HuH-7 (cell line): ENCODE measurements around the gene ZBTB16.

Source experiments
- DNase-seq: peaks from one replicate; pipeline ENCODE4 v3.0.0; 2011; ENCODE audit warnings: low spot score

The ZBTB16 gene

GRCh38 chr11:114153224-114153623, 93.7 kb downstream of the ZBTB16 start:
- no peak for DNase-seq

- peak; percentile 51 for DNase-seq
Observed at GRCh38 chr11:114154271-114155047, 94.9 kb downstream of the ZBTB16 start.

- DNase-seq: no peak
Observed at GRCh38 chr11:114155116-114155515, 95.6 kb downstream of the ZBTB16 start.

DNA sequence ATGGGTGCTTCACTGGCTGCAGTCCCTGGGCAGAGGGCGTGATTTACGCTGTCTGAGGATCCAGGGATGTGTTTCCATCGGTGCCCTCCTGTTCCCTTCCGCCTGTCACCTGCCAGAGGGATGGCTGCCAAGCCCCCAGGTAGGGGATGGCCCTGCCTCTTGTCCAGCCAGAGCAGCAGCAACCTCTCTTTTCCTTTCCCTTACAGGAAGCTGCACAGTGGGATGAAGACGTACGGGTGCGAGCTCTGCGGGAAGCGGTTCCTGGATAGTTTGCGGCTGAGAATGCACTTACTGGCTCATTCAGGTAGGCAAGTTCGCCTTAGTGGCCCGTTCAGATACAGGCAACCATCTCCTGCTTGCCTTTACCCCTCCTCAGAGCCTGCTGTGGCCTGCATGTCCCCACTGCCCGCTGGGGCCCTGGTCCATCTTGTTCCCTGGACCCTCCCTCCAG, 96.6 kb downstream of the ZBTB16 start:
- no peak for DNase-seq

DNA sequence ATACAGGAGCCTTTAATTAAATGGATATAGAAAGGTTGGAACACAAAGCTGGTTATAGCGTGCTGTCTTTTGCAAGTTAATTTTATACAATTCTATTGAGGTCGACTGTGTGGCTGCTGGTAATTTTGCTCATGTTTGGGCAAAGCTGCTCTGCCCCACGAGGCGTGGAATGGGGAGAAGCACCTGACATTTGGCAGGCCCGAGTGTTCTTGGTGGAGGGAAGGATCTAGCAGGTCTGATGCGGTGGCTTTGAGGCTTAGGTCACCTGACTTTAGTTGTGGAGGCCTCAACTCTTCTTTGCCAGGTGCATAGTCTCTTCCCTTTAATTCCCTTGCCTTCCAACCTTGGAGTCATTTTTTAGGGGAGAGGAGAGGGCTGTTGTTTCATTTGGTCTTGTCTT, 97.3 kb downstream of the ZBTB16 start:
- DNase-seq: no peak

GRCh38 chr11:114157476-114158050, 98.1 kb downstream of the ZBTB16 start:
- no peak for DNase-seq

DNA sequence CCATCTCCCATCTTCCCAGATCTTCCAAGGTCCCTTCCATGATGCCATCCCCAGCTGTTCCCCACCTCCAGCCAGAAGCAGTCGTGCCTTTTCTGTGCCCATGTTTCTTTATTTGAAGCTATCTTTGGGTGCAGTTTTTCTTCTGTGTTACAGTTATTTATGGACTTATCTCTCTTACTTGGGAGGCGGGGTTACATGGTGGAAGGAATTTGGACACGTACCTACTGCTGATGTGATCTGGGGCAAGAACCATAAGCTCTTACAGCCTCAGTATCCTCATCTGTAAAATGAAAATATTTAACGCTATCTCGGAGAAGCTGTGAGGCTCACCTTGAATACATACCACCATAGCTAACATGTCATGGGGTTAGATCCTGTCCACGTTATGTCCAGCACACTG, 98.9 kb downstream of the ZBTB16 start:
- DNase-seq: no peak

GRCh38 chr11:114158886-114159285, 99.4 kb downstream of the ZBTB16 start:
- DNase-seq: no peak

DNA sequence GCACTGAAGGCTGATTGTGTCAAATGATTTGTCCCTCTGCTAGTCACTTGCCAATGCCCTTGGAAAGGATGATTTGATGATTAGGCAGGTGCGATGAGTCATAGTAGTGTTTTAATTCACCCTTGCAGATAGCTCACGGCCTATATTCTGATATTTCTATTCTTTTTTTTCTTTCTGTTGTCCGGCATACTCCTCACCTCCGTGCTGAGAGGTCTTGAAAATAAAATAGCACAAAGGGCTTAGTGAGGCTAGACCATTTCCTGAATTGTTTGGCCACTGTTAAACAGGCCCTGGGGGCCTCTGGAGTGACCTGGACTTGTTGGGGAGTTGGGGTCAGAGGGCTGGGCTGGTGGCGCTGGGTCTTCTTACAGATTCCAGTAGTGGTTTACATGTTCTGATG, 99.8 kb downstream of the ZBTB16 start:
- no peak for DNase-seq

DNA sequence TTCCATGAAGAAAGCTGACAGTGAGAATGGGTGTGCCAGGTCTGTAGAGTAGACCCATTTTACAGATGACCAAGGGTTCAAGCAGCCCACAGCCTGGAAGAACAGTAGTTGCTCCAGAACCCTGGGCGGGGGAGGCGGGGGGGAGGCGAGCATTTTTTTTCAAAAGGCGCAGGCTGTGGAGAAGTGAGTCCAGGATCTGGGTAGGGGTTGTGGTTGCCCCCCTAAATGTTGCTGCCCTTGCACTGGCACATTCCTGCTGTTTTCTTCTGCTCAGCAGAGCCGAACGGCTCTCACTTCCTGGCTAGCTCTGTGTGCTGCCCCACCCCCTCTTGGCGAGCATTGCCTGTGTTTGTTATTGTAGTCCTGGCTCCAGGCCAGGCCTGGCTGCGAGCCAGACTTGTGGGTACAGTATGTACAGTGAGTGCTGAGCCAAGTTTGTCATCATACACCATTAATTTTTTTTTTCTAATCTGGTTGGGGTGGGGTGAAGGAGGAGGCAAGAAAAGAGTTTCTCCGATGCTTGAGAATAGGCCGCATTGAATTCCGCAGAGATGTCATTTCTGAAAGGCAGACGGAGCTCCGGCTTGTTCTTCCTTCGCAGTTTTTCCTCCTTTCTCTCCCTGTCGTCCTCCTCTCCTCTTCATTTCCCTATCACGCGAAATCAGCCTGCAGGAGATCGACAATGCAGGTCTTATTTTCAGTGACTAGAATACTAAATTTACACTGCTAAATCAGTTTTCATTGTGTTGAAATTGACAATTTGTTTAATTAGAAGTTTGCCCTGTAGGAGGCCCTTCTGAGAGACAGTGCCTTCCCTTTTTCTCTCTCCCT, 100.5 kb downstream of the ZBTB16 start:
- DNase-seq: peak; percentile 49

DNA sequence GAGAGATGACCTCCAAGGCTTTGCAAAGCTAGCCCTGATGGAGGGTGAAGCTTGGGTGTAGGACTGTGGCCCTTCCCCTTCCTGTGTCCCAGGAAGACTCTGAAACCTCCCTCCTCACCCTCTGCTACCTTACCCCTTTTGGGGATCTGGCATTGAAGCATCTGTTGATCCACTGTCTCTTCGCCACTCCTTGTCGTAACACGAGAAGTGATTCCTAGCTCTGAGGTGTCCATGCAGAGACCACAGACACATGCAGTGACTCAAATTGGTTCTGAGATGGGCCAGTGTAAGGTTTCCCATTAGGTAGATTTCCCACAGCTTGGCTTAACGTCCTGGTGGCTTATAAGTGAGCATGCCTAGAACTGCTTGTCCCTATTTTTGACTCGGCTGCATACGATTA, 101.4 kb downstream of the ZBTB16 start:
- no peak for DNase-seq

DNA sequence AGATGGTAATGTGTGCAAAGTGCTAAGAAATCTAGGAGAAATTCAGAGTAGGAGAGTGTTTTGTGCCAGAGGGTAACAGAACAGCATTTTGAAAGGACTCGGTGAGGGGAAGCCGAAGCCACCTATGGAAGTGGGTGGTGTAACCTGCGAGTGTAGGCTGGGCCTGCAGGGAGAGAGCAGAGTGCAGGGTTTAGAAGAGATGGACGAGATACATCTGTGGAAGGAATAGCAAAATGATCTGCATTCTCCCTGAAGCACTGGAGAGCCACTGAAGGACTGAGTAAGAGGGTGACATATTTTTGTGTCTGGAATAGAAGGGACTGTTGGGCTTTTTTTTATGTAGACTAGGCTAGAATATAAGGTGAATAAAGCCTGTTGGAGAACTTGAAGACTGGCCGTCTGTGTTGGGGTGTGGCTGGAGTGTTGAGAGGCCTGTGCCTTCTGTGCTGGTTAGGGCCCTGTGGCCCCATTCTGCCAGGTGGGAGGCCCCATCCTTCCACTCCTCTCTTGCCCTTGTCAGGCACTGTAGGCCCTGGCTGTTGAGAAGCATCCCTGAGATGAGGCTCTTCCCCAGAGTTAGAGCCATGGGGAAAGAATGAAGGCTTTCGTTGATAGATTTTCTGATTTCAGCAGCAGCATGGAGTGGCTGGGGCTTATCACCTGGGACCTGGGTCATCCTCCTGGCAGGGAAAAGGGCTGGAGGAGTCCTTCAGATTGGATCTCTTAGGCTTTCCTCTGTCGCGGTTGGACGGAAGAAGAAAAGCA, 102.2 kb downstream of the ZBTB16 start:
- DNase-seq: no peak

DNA sequence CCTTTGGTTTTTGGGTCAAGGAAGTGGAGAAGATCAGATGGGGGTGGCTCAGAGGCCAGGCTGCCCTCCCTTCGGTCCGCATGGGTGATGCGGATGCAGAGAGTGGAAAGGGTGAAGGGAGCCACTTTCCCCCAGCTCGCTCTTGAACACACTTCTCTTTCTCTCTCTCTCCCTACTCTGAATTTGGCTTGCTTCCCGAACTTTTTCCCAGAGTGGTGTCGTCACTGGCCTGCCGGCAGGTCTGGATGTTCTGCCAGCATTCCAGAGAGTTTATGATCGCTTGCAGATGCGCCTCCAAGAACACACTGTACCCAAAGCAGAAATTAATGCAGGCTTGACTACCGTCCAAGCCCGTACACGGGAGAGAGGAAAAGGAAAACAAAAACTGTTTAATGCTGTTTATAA, 103.2 kb downstream of the ZBTB16 start:
- DNase-seq: peak; percentile 39

- no peak for DNase-seq
Observed at GRCh38 chr11:114163229-114163631, 103.7 kb downstream of the ZBTB16 start.

GRCh38 chr11:114163830-114164401, 104.4 kb downstream of the ZBTB16 start:
- no peak for DNase-seq

DNA sequence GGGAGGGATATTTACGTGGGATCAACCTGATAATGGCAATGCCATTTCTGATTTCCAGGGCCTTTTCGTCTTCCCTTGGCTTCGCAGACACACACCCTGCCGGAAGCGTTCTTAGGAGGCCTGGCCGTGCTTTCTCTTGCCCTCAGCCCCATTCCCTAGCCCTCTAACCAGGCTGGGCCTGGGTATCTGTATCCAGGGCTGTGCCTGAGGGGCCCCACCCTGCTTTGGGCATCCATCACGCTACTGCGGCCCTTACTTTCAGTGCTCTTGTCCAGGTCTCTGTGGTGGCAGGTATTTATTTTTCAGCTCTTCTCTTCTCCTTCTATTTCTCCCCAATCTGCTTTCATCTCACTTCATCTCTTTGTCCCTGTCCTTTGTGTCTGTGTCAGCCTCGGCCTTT, 105.0 kb downstream of the ZBTB16 start:
- DNase-seq: no peak

GRCh38 chr11:114165326-114166230, 106.1 kb downstream of the ZBTB16 start:
- DNase-seq: no peak

DNA sequence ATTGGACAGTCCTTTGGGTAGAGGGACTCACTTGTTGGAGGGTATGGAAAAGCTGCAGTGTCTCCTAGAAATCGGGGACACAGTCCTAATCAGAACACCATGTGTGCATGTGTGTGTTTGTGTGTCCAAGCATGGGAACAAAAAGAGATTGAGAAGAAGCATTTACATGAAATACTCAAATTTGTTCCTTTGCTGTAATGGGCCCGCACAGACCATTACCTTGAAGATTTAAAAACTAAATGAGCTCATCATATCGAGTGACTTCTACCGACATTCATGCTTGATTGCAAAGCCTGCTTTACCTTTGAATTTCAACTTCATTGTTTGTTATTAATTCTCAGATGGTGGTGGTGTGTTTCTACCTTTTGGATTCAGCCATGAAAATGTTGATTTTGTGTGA, 106.9 kb downstream of the ZBTB16 start:
- no peak for DNase-seq

DNA sequence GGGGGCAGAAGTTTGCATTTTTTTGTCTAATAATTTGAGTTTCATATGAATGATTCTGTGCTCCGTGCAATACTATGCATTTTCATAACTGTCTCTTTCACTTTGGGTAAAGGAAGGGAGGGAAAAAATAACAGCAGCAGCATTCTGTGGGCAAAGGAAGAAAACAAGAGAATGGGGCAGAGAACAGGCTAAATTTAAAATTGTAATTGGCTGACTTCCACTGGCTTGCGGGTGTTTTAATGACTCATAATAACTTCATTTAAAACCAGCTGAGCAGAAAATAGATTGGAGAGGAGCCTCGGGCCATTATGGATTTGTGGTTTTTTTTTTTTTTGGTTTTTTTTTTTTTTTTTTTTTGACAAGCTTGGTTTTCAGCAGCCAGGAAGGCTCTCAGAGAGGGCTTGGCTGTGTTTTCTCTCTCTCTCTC, 107.4 kb downstream of the ZBTB16 start:
- no peak for DNase-seq

DNA sequence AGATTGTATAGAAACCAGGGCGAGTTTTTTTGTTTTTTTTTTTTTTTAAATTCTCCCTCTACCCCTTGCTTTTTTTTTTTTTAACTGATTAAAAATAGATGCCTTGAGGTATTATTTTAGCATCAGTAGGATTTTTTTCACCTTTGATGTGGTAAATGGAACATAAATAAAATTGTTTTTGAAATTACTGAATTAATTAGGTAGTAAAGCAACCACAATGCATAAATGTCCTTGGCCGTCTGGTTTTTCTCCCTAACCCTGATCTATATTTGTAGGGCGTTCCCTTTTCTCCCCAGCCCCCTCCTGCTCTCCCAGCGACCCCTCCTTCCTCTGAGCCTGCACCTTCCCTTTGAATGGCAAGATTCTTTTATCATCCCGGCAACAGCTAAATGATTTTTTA, 107.8 kb downstream of the ZBTB16 start:
- no peak for DNase-seq
